Chondrocyte (in vitro differentiated cells): ENCODE results near the gene KLHL17. TPM values are rescaled to one million over a fixed set of nuclear protein-coding genes. Genes with fewer than 3 reads are reported as not detected.

ENCODE experiments used
- DNase-seq: peaks from one replicate; pipeline ENCODE4 v3.0.0; 2021; ENCODE audit warnings: mixed read lengths, low spot score
- H3K27ac Mint-ChIP-seq: one replicate; pipeline ENCODE4 v1.8.0; 2021; ENCODE audit warnings: mild to moderate bottlenecking, moderate library complexity, mixed read lengths; ENCODE audit not compliant: unreplicated experiment
- H3K27me3 Mint-ChIP-seq: 2 replicates; pipeline ENCODE4 v1.8.0; 2021; ENCODE audit warnings: low read depth, mixed read lengths
- H3K36me3 Mint-ChIP-seq: 2 replicates; pipeline ENCODE4 v1.8.0; 2021; ENCODE audit warnings: low read depth, mixed read lengths
- H3K4me1 Mint-ChIP-seq: 2 replicates; pipeline ENCODE4 v1.8.0; 2021; ENCODE audit warnings: low read depth, mild to moderate bottlenecking, mixed read lengths
- H3K4me3 Mint-ChIP-seq: one replicate; pipeline ENCODE4 v1.8.0; 2021; ENCODE audit warnings: mild to moderate bottlenecking, moderate library complexity, mixed read lengths; ENCODE audit not compliant: unreplicated experiment
- H3K9me3 Mint-ChIP-seq: 2 replicates; pipeline ENCODE4 v1.8.0; 2021; ENCODE audit warnings: low read depth, mixed read lengths
- total RNA-seq: library from RNA; stranded (reverse); gene quantifications from 3 replicates; pipeline ENCODE4 v1.2.1, GENCODE V29; 2021
- TF ChIP-seq, protein P1 (sequence below): fragments of 200-600 bp; sonication (generic); IDR thresholded peaks from 2 replicates; pipeline ENCODE4 v1.5.0; 2021; ENCODE audit warnings: antibody characterized with exemption, mild to moderate bottlenecking, moderate library complexity

The KLHL17 gene
- total RNA-seq, 1 donor from 2014 or later: 19.1 TPM

GRCh38 chr1:928825-929661 lies 31.3 kb upstream of the KLHL17 start:
- TF ChIP-seq, protein P1, sequence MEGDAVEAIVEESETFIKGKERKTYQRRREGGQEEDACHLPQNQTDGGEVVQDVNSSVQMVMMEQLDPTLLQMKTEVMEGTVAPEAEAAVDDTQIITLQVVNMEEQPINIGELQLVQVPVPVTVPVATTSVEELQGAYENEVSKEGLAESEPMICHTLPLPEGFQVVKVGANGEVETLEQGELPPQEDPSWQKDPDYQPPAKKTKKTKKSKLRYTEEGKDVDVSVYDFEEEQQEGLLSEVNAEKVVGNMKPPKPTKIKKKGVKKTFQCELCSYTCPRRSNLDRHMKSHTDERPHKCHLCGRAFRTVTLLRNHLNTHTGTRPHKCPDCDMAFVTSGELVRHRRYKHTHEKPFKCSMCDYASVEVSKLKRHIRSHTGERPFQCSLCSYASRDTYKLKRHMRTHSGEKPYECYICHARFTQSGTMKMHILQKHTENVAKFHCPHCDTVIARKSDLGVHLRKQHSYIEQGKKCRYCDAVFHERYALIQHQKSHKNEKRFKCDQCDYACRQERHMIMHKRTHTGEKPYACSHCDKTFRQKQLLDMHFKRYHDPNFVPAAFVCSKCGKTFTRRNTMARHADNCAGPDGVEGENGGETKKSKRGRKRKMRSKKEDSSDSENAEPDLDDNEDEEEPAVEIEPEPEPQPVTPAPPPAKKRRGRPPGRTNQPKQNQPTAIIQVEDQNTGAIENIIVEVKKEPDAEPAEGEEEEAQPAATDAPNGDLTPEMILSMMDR: no peak
- H3K4me3 Mint-ChIP-seq: no peak overlapping the region
- H3K27ac Mint-ChIP-seq: no peak overlapping the region
- no peaks in the 10 kb centered on the region for H3K9me3 Mint-ChIP-seq
- no peaks in the 10 kb centered on the region for H3K27me3 Mint-ChIP-seq
- H3K4me1 Mint-ChIP-seq: peaks cover 8% of the 10 kb centered on the region
- H3K36me3 Mint-ChIP-seq: no peaks in the 10 kb centered on the region
- DNase-seq: no peak

GRCh38 chr1:929712-930632 lies 30.4 kb upstream of the KLHL17 start:
- H3K4me3 Mint-ChIP-seq: no peak overlapping the region
- H3K27me3 Mint-ChIP-seq: no peaks in the 10 kb centered on the region
- H3K4me1 Mint-ChIP-seq: peaks cover 10% of the 10 kb centered on the region
- no peaks in the 10 kb centered on the region for H3K36me3 Mint-ChIP-seq
- TF ChIP-seq, protein P1: no peak
- no peak for DNase-seq
- H3K9me3 Mint-ChIP-seq: no peaks in the 10 kb centered on the region
- H3K27ac Mint-ChIP-seq: no peak overlapping the region

DNA sequence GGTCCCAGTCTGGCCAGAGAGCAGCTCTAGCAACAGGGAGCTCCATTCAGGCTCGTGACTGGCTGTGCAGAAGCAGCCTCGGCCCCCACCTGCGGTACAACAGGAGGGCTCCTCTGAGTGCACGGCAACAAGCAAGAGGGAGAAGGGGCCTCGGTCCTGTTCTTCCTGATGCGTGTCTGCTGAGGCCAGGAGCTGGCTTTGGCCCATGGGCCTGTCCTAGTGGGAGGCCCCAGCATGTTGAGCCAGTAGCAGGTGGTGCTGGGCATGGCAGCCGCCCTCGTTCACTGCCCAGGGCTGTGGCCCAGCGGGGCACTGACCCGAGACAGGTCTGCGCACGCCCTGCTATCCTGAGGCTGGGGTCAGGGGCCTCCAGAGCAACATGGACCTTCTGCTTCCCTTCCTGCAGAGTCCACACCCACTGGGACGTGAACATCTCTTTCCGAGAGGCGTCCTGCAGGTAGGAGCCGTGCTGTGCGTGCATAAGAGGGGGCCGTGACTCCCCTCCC lies 29.7 kb upstream of the KLHL17 start:
- TF ChIP-seq, protein P1: no peak
- Mint-ChIP-seq H3K4me3 (no peak overlapping the region), H3K27ac (no peak overlapping the region), H3K36me3 (no peaks in the 10 kb centered on the region), H3K4me1 (peaks cover 14% of the 10 kb centered on the region), H3K27me3 (no peaks in the 10 kb centered on the region), H3K9me3 (no peaks in the 10 kb centered on the region)
- DNase-seq: no peak

DNA sequence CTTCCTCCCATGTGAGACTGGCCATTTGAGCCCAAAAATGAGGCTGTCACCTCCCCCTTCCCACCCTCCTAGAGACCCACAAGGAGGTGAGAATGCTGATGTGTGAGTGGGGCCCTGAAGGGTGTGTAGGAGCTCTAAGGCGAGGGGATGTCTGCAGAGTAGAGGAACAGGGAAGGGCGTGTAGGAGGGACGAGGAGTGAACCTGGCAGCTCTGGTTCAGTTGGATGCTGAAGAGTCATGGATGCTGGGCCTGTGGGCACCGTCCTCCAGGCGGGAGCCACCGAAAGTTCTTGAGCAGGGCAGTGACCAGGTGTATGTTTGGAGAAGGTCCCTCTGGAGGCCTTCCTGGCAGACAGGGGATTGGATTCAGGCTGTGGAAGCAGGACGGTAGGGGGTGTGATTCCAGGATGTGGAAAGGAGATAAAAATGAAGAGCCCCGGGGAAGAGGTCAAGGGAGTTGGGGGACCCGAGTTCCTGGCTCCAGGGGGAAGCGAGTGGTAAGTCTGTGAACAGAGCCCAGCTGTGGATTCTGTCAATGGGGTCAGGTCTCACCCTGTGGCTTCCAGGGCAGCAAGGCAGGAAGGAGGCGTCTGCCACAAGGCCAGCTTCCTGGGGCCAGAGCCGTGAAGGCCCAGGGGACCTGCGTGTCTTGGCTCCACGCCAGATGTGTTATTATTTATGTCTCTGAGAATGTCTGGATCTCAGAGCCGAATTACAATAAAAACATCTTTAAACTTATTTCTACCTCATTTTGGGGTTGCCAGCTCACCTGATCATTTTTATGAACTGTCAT lies 28.8 kb upstream of the KLHL17 start:
- Mint-ChIP-seq H3K27ac (no peak overlapping the region), H3K36me3 (no peaks in the 10 kb centered on the region), H3K4me3 (no peak overlapping the region), H3K4me1 (peaks cover 12% of the 10 kb centered on the region), H3K27me3 (no peaks in the 10 kb centered on the region), H3K9me3 (no peaks in the 10 kb centered on the region)
- TF ChIP-seq, protein P1: no peak
- no peak for DNase-seq
